ENCODE results near the gene CACNA1G.

The CACNA1G gene

GRCh38 chr17:50660042-50660886 is 99.7 kb downstream of the CACNA1G start:
- no peak for DNase-seq

GRCh38 chr17:50660887-50661345 is 100.4 kb downstream of the CACNA1G start:
- no peak for DNase-seq

GRCh38 chr17:50661348-50661747 is 100.8 kb downstream of the CACNA1G start:
- no peak for DNase-seq

GRCh38 chr17:50661795-50662391 is 101.4 kb downstream of the CACNA1G start:
- DNase-seq = no peak

- no peak for DNase-seq
Observed at GRCh38 chr17:50662632-50663225, 102.2 kb downstream of the CACNA1G start.

- DNase-seq = no peak
Observed at GRCh38 chr17:50663812-50664374, 103.4 kb downstream of the CACNA1G start.

- DNase-seq = no peak
Observed at GRCh38 chr17:50664788-50665458, 104.4 kb downstream of the CACNA1G start.

GRCh38 chr17:50665838-50666237 is 105.3 kb downstream of the CACNA1G start:
- no peak for DNase-seq

GRCh38 chr17:50666316-50666715 is 105.8 kb downstream of the CACNA1G start:
- DNase-seq = no peak

GRCh38 chr17:50667259-50668024 is 106.9 kb downstream of the CACNA1G start:
- DNase-seq = no peak

GRCh38 chr17:50668025-50668837 is 107.7 kb downstream of the CACNA1G start:
- DNase-seq = no peak

GRCh38 chr17:50668838-50669581 is 108.5 kb downstream of the CACNA1G start:
- no peak for DNase-seq

- no peak for DNase-seq
Observed at GRCh38 chr17:50672071-50672470, 111.6 kb downstream of the CACNA1G start.

- DNase-seq = no peak
Observed at GRCh38 chr17:50672831-50673551, 112.5 kb downstream of the CACNA1G start.

- no peak for DNase-seq
Observed at GRCh38 chr17:50675190-50675589, 114.7 kb downstream of the CACNA1G start.

- DNase-seq = no peak
Observed at GRCh38 chr17:50675627-50676026, 115.1 kb downstream of the CACNA1G start.

GRCh38 chr17:50676065-50676975 is 115.8 kb downstream of the CACNA1G start:
- no peak for DNase-seq
